Mucosa of descending colon (tissue), 3 donors: ENCODE results near the gene MCM8. TPM values are rescaled to one million over a fixed set of nuclear protein-coding genes. Genes with fewer than 3 reads are reported as not detected.
A peak's percentile ranks its signal among the peaks of the same experiment; 100 is the strongest.

Experiments
- ATAC-seq: fragments of 200-7000 bp; cut with Tn5 transposase; one replicate; pipeline ENCODE4 v1.9.1; 2020; ENCODE audit warnings: mild to moderate bottlenecking, moderate library complexity
- DNase-seq, 3 donors: peaks; one replicate each; pipeline ENCODE4 v3.0.0-alpha.2; 2020
- H3K36me3 ChIP-seq: fragments of 200-600 bp; one replicate; pipeline ENCODE4 v1.8.0; 2021; ENCODE audit warnings: low read depth, mild to moderate bottlenecking
- H3K4me1 ChIP-seq: fragments of 200-600 bp; one replicate; pipeline ENCODE4 v1.8.0; 2021; ENCODE audit warnings: low read depth, mild to moderate bottlenecking
- H3K4me3 ChIP-seq: fragments of 200-600 bp; one replicate; pipeline ENCODE4 v1.8.0; 2021; ENCODE audit warnings: mild to moderate bottlenecking
- H3K9me3 ChIP-seq: fragments of 200-600 bp; one replicate; pipeline ENCODE4 v1.8.0; 2021; ENCODE audit warnings: mild to moderate bottlenecking
- CTCF ChIP-seq: fragments of 200-600 bp; IDR thresholded peaks from one replicate; pipeline ENCODE4 v1.8.0; 2022; ENCODE audit warnings: antibody characterized with exemption, mild to moderate bottlenecking
- intact Hi-C, 2 donors: fragments of 100-400 bp; cut with DNase I in 1 of 2; cut with micrococcal nuclease in 1 of 2; formaldehyde crosslinking; loops; one replicate each; pipeline versions ENCODE4 v1.11.0 to v1.11.1; 2022; cut with DNase I, micrococcal nuclease
- total RNA-seq, 3 donors: library from RNA; stranded (reverse); fragmentation: NEBNext Ultra II Directional in 2 of 3; extraction: Animal tissue kit (Norgen Biotek cat#: 25700) in 2 of 3; gene quantifications; one replicate each; pipeline versions ENCODE4 v1.2.1 to v1.2.4, GENCODE V29; 2021 to 2023
- donor health status: DM: no; HTN: no; CAD: no; lungs with moderate emphysema.
- donor health status: DM: no; HTN: no; CAD: no.
- donor health status: DM: no; HTN: yes; CAD: no.

The MCM8 gene
- total RNA-seq, 3 donors from 2014 or later = 4.9 to 9.8 (median 7.8) TPM

GRCh38 chr20:5970381-5970780 lies 19.9 kb downstream of the MCM8 start:
- intact Hi-C loops = no loop called here

GRCh38 chr20:5971203-5971602 lies 20.8 kb downstream of the MCM8 start:
- Histone ChIP-seq H3K4me3 (no peak overlapping the region), H3K36me3 (no peaks in the 10 kb centered on the region), H3K9me3 (no peaks in the 10 kb centered on the region), H3K4me1 (peaks cover 3% of the 10 kb centered on the region)
- ATAC-seq (no peak), DNase-seq (no peak)
- intact Hi-C loops = no loop called here
- TF ChIP-seq CTCF = no peak

More at GRCh38 chr20:5970381-5970780, 19.9 kb downstream of the MCM8 start:
- no peak for ATAC-seq
- TF ChIP-seq CTCF = no peak
- H3K36me3 ChIP-seq = no peaks in the 10 kb centered on the region
- no peak for DNase-seq
- no peak overlapping the region for H3K4me3 ChIP-seq
- H3K9me3 ChIP-seq = no peaks in the 10 kb centered on the region
- H3K4me1 ChIP-seq = peaks cover 3% of the 10 kb centered on the region

- intact Hi-C loops = no loop called here
- no peak overlapping the region for H3K4me3 ChIP-seq
- peak; percentile 72 for ATAC-seq
Observed at GRCh38 chr20:5973172-5973571, 22.7 kb downstream of the MCM8 start.

GRCh38 chr20:5973971-5974370 lies 23.5 kb downstream of the MCM8 start:
- Histone ChIP-seq H3K4me3 (no peak overlapping the region), H3K4me1 (peaks cover 3% of the 10 kb centered on the region), H3K36me3 (no peaks in the 10 kb centered on the region), H3K9me3 (no peaks in the 10 kb centered on the region)
- no peak for DNase-seq
- TF ChIP-seq CTCF = no peak
- intact Hi-C loops = no loop called here
- peak; percentile 28 for ATAC-seq

More at GRCh38 chr20:5973172-5973571, 22.7 kb downstream of the MCM8 start:
- no peaks in the 10 kb centered on the region for H3K9me3 ChIP-seq
- no peak for TF ChIP-seq CTCF
- DNase-seq = no peak
- H3K4me1 ChIP-seq = peaks cover 3% of the 10 kb centered on the region
- H3K36me3 ChIP-seq = no peaks in the 10 kb centered on the region

- intact Hi-C loops = no loop called here
- H3K4me3 ChIP-seq = no peak overlapping the region
- H3K9me3 ChIP-seq = no peaks in the 10 kb centered on the region
- TF ChIP-seq CTCF = no peak
- H3K36me3 ChIP-seq = no peaks in the 10 kb centered on the region
- H3K4me1 ChIP-seq = peaks cover 3% of the 10 kb centered on the region
- DNase-seq (no peak), ATAC-seq (peak; percentile 51)
Observed at GRCh38 chr20:5974531-5974930, 24.1 kb downstream of the MCM8 start.

- ATAC-seq = no peak
- no peaks in the 10 kb centered on the region for H3K36me3 ChIP-seq
- no peaks in the 10 kb centered on the region for H3K9me3 ChIP-seq
- H3K4me3 ChIP-seq = no peak overlapping the region
- no peak for TF ChIP-seq CTCF
- no peak for DNase-seq
- intact Hi-C loops = no loop called here
- peaks cover 3% of the 10 kb centered on the region for H3K4me1 ChIP-seq
Observed at GRCh38 chr20:5975778-5976177, 25.3 kb downstream of the MCM8 start.
